ENCODE data around the gene CFAP54. TPM values are rescaled to one million over a fixed set of nuclear protein-coding genes. Genes with fewer than 3 reads are reported as not detected.

CFAP54 gene
- total RNA-seq, 1 experiment from 2014 or later = 0.35 TPM

- Mint-ChIP-seq H3K27ac (ENCODE audit: unreplicated experiment) (no peak overlapping the region), H3K4me1 (ENCODE audit: low read depth, unreplicated experiment) (no peaks in the 10 kb centered on the region), H3K36me3 (ENCODE audit: insufficient read depth, unreplicated experiment) (no peaks in the 10 kb centered on the region), H3K9me3 (ENCODE audit: low read depth, unreplicated experiment) (no peaks in the 10 kb centered on the region), H3K27me3 (ENCODE audit: unreplicated experiment) (no peaks in the 10 kb centered on the region), H3K4me3 (ENCODE audit: low read depth, unreplicated experiment) (no peak overlapping the region)
- CTCF ChIA-PET = no interaction called here
- no peak for DNase-seq
- no TSS peak for BruUV-seq (replicated peaks)
- intact Hi-C loops (cut with micrococcal nuclease; ENCODE audit: unreplicated experiment) = no loop called here
- TF ChIP-seq, protein P1, sequence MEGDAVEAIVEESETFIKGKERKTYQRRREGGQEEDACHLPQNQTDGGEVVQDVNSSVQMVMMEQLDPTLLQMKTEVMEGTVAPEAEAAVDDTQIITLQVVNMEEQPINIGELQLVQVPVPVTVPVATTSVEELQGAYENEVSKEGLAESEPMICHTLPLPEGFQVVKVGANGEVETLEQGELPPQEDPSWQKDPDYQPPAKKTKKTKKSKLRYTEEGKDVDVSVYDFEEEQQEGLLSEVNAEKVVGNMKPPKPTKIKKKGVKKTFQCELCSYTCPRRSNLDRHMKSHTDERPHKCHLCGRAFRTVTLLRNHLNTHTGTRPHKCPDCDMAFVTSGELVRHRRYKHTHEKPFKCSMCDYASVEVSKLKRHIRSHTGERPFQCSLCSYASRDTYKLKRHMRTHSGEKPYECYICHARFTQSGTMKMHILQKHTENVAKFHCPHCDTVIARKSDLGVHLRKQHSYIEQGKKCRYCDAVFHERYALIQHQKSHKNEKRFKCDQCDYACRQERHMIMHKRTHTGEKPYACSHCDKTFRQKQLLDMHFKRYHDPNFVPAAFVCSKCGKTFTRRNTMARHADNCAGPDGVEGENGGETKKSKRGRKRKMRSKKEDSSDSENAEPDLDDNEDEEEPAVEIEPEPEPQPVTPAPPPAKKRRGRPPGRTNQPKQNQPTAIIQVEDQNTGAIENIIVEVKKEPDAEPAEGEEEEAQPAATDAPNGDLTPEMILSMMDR (IDR thresholded peaks at IDR 0.05; ENCODE audit: unreplicated experiment) = no peak
Observed at GRCh38 chr12:96824838-96825236, 335.5 kb downstream of the CFAP54 start.

DNA sequence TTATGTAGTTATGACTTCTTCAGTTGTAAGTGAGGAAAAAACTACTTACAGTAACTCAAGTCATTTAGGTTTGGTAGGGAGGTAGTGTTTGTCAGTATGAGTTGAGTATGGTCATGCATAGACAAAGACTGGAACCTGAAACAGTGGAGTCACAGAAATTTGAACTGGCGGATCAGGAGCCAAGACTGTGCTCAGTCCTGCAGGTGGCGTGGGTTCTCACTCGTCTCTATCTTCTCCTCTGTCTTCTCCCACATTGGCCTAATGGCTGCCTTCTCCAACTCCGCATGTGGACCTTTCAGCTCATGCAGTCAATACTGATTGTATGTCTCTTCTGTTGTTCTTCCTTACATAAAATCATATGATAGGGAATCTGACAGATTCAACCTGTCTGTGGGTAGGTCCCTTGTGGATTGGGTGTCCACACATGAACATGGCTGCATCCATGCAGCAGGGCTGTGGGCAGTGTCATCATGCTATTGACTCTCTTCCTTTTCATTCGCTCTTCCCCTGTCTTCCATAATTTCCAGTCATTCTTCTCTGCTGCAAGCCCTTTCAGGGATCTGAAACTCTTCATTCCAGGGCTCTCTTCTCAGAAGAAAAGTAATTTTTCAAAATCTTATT lies 338.9 kb downstream of the CFAP54 start:
- Mint-ChIP-seq H3K4me1 (ENCODE audit: low read depth, unreplicated experiment) (no peaks in the 10 kb centered on the region), H3K9me3 (ENCODE audit: low read depth, unreplicated experiment) (no peaks in the 10 kb centered on the region), H3K4me3 (ENCODE audit: low read depth, unreplicated experiment) (no peak overlapping the region), H3K27ac (ENCODE audit: unreplicated experiment) (no peak overlapping the region), H3K36me3 (ENCODE audit: insufficient read depth, unreplicated experiment) (no peaks in the 10 kb centered on the region), H3K27me3 (ENCODE audit: unreplicated experiment) (no peaks in the 10 kb centered on the region)
- BruUV-seq (replicated peaks) = no TSS peak
- TF ChIP-seq, protein P1 (IDR thresholded peaks at IDR 0.05; ENCODE audit: unreplicated experiment) = no peak
- CTCF ChIA-PET = no interaction called here
- no peak for DNase-seq
- intact Hi-C loops (cut with micrococcal nuclease; ENCODE audit: unreplicated experiment) = no loop called here

DNA sequence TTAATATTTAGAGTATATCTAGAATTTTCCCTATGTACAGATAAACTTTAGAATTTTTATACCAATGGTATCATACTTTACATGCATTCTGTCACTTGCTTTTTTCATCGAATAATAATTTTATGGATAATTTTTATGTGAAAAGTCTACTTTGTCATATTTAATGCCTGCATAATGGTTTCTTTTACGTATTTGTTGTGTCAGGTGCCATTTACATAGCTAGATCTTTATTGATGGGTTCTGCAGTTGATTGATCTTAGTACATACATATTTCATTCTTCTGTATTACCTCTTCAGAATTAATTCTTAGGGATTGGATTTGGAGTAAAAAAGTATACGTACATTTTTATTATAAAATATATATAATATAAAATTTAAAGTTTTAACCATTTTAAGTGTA lies 340.0 kb downstream of the CFAP54 start:
- TF ChIP-seq, protein P1 (IDR thresholded peaks at IDR 0.05; ENCODE audit: unreplicated experiment) = no peak

DNA sequence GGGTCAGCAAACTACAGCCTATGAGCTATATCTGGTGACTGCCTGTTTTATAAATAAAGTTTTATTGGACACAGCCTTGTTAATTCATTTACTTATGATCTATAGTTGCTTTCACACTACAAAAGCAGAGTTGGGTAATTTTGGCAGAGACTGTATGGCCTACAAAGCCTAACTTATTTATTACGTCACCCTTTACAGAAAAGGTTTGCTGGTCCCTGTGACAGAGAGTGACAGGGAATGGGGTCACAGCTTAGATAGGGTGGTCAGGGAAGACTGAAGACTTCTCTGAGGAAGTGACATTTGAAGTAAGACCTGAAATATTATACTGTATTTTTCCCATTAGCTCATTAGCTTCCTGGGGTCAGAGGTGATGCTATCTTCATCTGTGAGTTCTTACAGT lies 342.0 kb downstream of the CFAP54 start:
- no peak overlapping the region for H3K27ac Mint-ChIP-seq (ENCODE audit: unreplicated experiment)
- H3K4me1 Mint-ChIP-seq (ENCODE audit: low read depth, unreplicated experiment) = no peaks in the 10 kb centered on the region
- H3K36me3 Mint-ChIP-seq (ENCODE audit: insufficient read depth, unreplicated experiment) = no peaks in the 10 kb centered on the region
- no peaks in the 10 kb centered on the region for H3K9me3 Mint-ChIP-seq (ENCODE audit: low read depth, unreplicated experiment)
- no peak for DNase-seq
- no TSS peak for BruUV-seq (replicated peaks)
- H3K27me3 Mint-ChIP-seq (ENCODE audit: unreplicated experiment) = no peaks in the 10 kb centered on the region
- intact Hi-C loops (cut with micrococcal nuclease; ENCODE audit: unreplicated experiment) = no loop called here
- TF ChIP-seq, protein P1 (IDR thresholded peaks at IDR 0.05; ENCODE audit: unreplicated experiment) = no peak
- CTCF ChIA-PET = no interaction called here
- no peak overlapping the region for H3K4me3 Mint-ChIP-seq (ENCODE audit: low read depth, unreplicated experiment)

More for the DNA sequence above, 340.0 kb downstream of the CFAP54 start:
- CTCF ChIA-PET = no interaction called here
- H3K27ac Mint-ChIP-seq (ENCODE audit: unreplicated experiment) = no peak overlapping the region
- H3K36me3 Mint-ChIP-seq (ENCODE audit: insufficient read depth, unreplicated experiment) = no peaks in the 10 kb centered on the region
- no TSS peak for BruUV-seq (replicated peaks)
- H3K9me3 Mint-ChIP-seq (ENCODE audit: low read depth, unreplicated experiment) = no peaks in the 10 kb centered on the region
- DNase-seq = no peak
- intact Hi-C loops (cut with micrococcal nuclease; ENCODE audit: unreplicated experiment) = no loop called here
- H3K4me1 Mint-ChIP-seq (ENCODE audit: low read depth, unreplicated experiment) = no peaks in the 10 kb centered on the region
- no peak overlapping the region for H3K4me3 Mint-ChIP-seq (ENCODE audit: low read depth, unreplicated experiment)
- no peaks in the 10 kb centered on the region for H3K27me3 Mint-ChIP-seq (ENCODE audit: unreplicated experiment)

All from Calu3 (cell line).